SK-N-SH (cell line): ENCODE measurements around the gene CALR3. TPM values are rescaled to one million over a fixed set of nuclear protein-coding genes. Genes with fewer than 3 reads are reported as not detected.

Source experiments
- CTCF ChIA-PET: fragments of 300-600, 350-600 bp; formaldehyde crosslinking; extraction: SDS; loops from one replicate; lab custom pipeline; 2021; lab: Yijun Ruan, JAX
- POLR2A ChIA-PET: fragments of 350-600 bp; sonication (Branson Sonifier 250); formaldehyde crosslinking; extraction: SDS; loops from one replicate; lab custom pipeline; 2020; ENCODE audit warnings: antibody characterized with exemption, inconsistent platforms; lab: Yijun Ruan, JAX
- DNase-seq: peaks from one replicate; pipeline ENCODE4 v3.0.0; 2012
- H2AFZ ChIP-seq: fragments of 200-600 bp; sonication (generic); 2 replicates; pipeline ENCODE4 v1.8.1; 2016; ENCODE audit warnings: antibody characterized with exemption, mild to moderate bottlenecking, low read depth
- H3F3A ChIP-seq: fragments of 200-600 bp; sonication (generic); replicated peaks from 2 replicates; pipeline ENCODE3; 2016; ENCODE audit warnings: antibody characterized with exemption, mild to moderate bottlenecking; ENCODE audit not compliant: insufficient read depth
- H3K27ac ChIP-seq, 2 experiments: fragments of 200-500 bp in 1 of 2; fragments of 200-600 bp in 1 of 2; sonication (Bioruptor generic) in 1 of 2; sonication (generic), shearing (Covaris generic) in 1 of 2; 2 replicates each; pipeline versions ENCODE4 v1.5.1 to v1.6.1; 2014 to 2016; ENCODE audit warnings: low read depth in 2 of 2, inconsistent platforms in 1 of 2, low read length in 1 of 2, mild to moderate bottlenecking in 1 of 2, mixed read lengths in 1 of 2
- H3K27me3 ChIP-seq: fragments of 200-600 bp; sonication (generic), shearing (Covaris generic); 2 replicates; pipeline ENCODE4 v1.6.1; 2016; ENCODE audit warnings: mixed run types; ENCODE audit not compliant: insufficient read depth
- H3K36me3 ChIP-seq, 2 experiments: fragments of 200-500 bp in 1 of 2; fragments of 200-600 bp in 1 of 2; sonication (Bioruptor generic) in 1 of 2; sonication (generic) in 1 of 2; replicated peaks in 1 of 2; 2 replicates each; pipeline versions ENCODE3 to v1.5.1; 2014 to 2016; ENCODE audit warnings: low read length in 1 of 2, mild to moderate bottlenecking in 1 of 2; ENCODE audit not compliant: insufficient read depth in 2 of 2, control insufficient read depth in 1 of 2
- H3K4me1 ChIP-seq, 2 experiments: fragments of 200-500 bp in 1 of 2; fragments of 200-600 bp in 1 of 2; sonication (Bioruptor generic) in 1 of 2; sonication (generic), shearing (Covaris generic) in 1 of 2; 2 replicates each; pipeline versions ENCODE4 v1.5.1 to v1.6.1; 2014 to 2016; ENCODE audit warnings: low read depth in 1 of 2, low read length in 1 of 2, mixed run types in 1 of 2; ENCODE audit not compliant: insufficient read depth in 2 of 2, control insufficient read depth in 1 of 2
- H3K4me2 ChIP-seq: fragments of 200-600 bp; sonication (generic), shearing (Covaris generic); 2 replicates; pipeline ENCODE4 v1.6.1; 2017; ENCODE audit warnings: mixed run types
- H3K4me3 ChIP-seq, 2 experiments: fragments of 200-500 bp in 1 of 2; fragments of 200-600 bp in 1 of 2; sonication (Bioruptor generic) in 1 of 2; sonication (generic), shearing (Covaris generic) in 1 of 2; 2 replicates each; pipeline versions ENCODE4 v1.5.1 to v1.8.1; 2014 to 2016; ENCODE audit warnings: low read depth in 2 of 2, inconsistent platforms in 1 of 2, low read length in 1 of 2, mild to moderate bottlenecking in 1 of 2, mixed read lengths in 1 of 2, moderate library complexity in 1 of 2
- H3K79me2 ChIP-seq: fragments of 200-600 bp; sonication (generic); 2 replicates; pipeline ENCODE4 v1.8.1; 2017; ENCODE audit warnings: mild to moderate bottlenecking; ENCODE audit not compliant: insufficient read depth
- H3K9ac ChIP-seq: fragments of 200-600 bp; sonication (generic); 2 replicates; pipeline ENCODE4 v1.6.1; 2017; ENCODE audit warnings: mixed run types
- H3K9me2 ChIP-seq: fragments of 200-600 bp; sonication (generic); 2 replicates; pipeline ENCODE4 v1.6.1; 2017; ENCODE audit warnings: mixed run types
- H3K9me3 ChIP-seq: fragments of 200-600 bp; sonication (generic); 2 replicates; pipeline ENCODE4 v1.6.1; 2017; ENCODE audit warnings: mixed run types, mild to moderate bottlenecking, moderate library complexity
- H4K20me1 ChIP-seq: fragments of 200-600 bp; sonication (generic); 2 replicates; pipeline ENCODE4 v1.6.1; 2017; ENCODE audit warnings: mild to moderate bottlenecking, mixed run types; ENCODE audit not compliant: insufficient read depth
- CHD2 ChIP-seq: fragments of 150-350 bp; IDR thresholded peaks from 2 replicates; pipeline ENCODE4 v1.6.1; 2018; ENCODE audit warnings: low read length; ENCODE audit not compliant: partially characterized antibody
- ELF1 ChIP-seq: IDR thresholded peaks from 2 replicates; pipeline ENCODE4 v1.4.0; 2012
- EZH2phosphoT487 ChIP-seq: fragments of 200-600 bp; sonication (generic); IDR thresholded peaks from 2 replicates; pipeline ENCODE4 v1.6.1; 2017; ENCODE audit warnings: low read depth, mixed run types, mild to moderate bottlenecking, antibody characterized with exemption, moderate library complexity, borderline replicate concordance
- FOSL2 ChIP-seq: IDR thresholded peaks from 2 replicates; pipeline ENCODE4 v1.4.0; 2012; ENCODE audit warnings: low read depth, mild to moderate bottlenecking, moderate library complexity, borderline replicate concordance
- FOXJ3 ChIP-seq: sonication (generic); formaldehyde crosslinking; IDR thresholded peaks from 2 replicates; pipeline ENCODE4 v1.5.1; 2020; ENCODE audit warnings: mild to moderate bottlenecking, missing genetic modification reagents
- FOXM1 ChIP-seq: IDR thresholded peaks from 2 replicates; pipeline ENCODE4 v1.4.0; 2012; ENCODE audit warnings: low read depth, mild to moderate bottlenecking
- GABPA ChIP-seq: IDR thresholded peaks from 2 replicates; pipeline ENCODE4 v1.4.0; 2012; ENCODE audit warnings: low read depth, mild to moderate bottlenecking
- GATA2 ChIP-seq: sonication (generic); formaldehyde crosslinking; IDR thresholded peaks from 2 replicates; pipeline ENCODE4 v1.5.0; 2020; ENCODE audit warnings: mild to moderate bottlenecking, missing genetic modification reagents
- JUND ChIP-seq: IDR thresholded peaks from 2 replicates; pipeline ENCODE4 v1.4.0; 2012
- MXI1 ChIP-seq: IDR thresholded peaks from 2 replicates; pipeline ENCODE4 v1.6.1; 2012; ENCODE audit warnings: mild to moderate bottlenecking, low read depth, low read length, improper control_type of control experiment
- NRF1 ChIP-seq: IDR thresholded peaks from 2 replicates; pipeline ENCODE4 v1.6.1; 2012; ENCODE audit warnings: low read depth, mild to moderate bottlenecking, low read length
- RCOR1 ChIP-seq: fragments of 150-350 bp; IDR thresholded peaks from 2 replicates; pipeline ENCODE4 v1.6.1; 2017; ENCODE audit warnings: antibody characterized with exemption, low read length
- RFX5 ChIP-seq: IDR thresholded peaks from 2 replicates; pipeline ENCODE4 v1.6.1; 2012; ENCODE audit warnings: mild to moderate bottlenecking, improper control_type of control experiment, low read length
- SIN3A ChIP-seq: IDR thresholded peaks from 2 replicates; pipeline ENCODE4 v1.6.1; 2012; ENCODE audit warnings: low read depth, mild to moderate bottlenecking, low read length, moderate library complexity, borderline replicate concordance
- YY1 ChIP-seq: IDR thresholded peaks from 2 replicates; pipeline ENCODE4 v1.4.0; 2012; ENCODE audit warnings: low read depth, mild to moderate bottlenecking
- WGBS: methylation state at CpG from one replicate; pipeline ENCODE4 v1.1.6; 2017; ENCODE audit warnings: low lambda C conversion rate; 5-methylcytosine and 5-hydroxymethylcytosine counted together
- polyA plus RNA-seq, 3 experiments: library from polyadenylated mRNA; depleted of rRNA; stranded (reverse); fragments of >200 nt; gene quantifications; 2 replicates each; pipeline ENCODE4 v1.2.3, GENCODE V29; 2012
- TF ChIP-seq, protein P1 (sequence below): IDR thresholded peaks from 2 replicates; pipeline ENCODE4 v1.4.0; 2012; ENCODE audit warnings: low read depth, borderline replicate concordance
- TF ChIP-seq, protein P2 (sequence below): IDR thresholded peaks from 2 replicates; pipeline ENCODE4 v1.4.0; 2012; ENCODE audit warnings: low read depth
- TF ChIP-seq, protein P3 (sequence below): fragments of 150-350 bp; IDR thresholded peaks from 2 replicates; pipeline ENCODE4 v1.6.1; 2017; ENCODE audit warnings: antibody characterized with exemption, low read length, low read depth, borderline replicate concordance
- TF ChIP-seq, protein P4 (sequence below): IDR thresholded peaks from 2 replicates; pipeline ENCODE4; 2012
- TF ChIP-seq, protein P5 (sequence below): fragments of 200-600 bp; sonication (generic); IDR thresholded peaks from 2 replicates; pipeline ENCODE4 v1.6.1; 2017; ENCODE audit warnings: antibody characterized with exemption, mild to moderate bottlenecking, moderate library complexity
- TF ChIP-seq, protein P6 (sequence below): fragments of 150-350 bp; IDR thresholded peaks from 2 replicates; pipeline ENCODE4 v1.6.1; 2016; ENCODE audit warnings: mild to moderate bottlenecking, low read depth, low read length

CALR3 gene
- polyA plus RNA-seq, 1 of the 3 experiments (the other 2 are of a cell fraction), result not detected

DNA sequence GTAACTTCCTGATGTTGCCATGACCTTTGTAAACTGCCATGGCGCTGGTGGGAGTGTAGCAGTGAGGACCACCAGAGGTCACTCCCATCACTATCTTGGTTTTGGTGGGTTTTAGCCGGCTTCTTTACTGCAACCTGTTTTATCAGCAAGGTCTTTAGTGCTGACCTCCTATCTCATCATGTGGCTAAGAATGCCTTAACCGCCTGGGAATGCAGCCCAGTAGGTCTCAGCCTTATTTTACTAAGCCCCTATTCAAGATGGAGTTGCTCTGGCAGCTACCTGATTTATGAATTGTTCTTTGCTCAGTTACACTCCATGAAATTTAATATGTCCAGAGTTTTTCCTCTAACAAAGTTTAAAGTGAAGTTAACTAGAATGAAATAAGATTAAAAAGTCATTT lies 19.6 kb downstream of the CALR3 start:
- 66% methylated on average over 3 of the region's 3 CpGs for WGBS
- no peaks in the 10 kb centered on the region for H4K20me1 ChIP-seq
- peaks cover 0 to 2% of the 10 kb centered on the region in 2 experiments; a peak in 1 of 4 replicates for H3K4me1 ChIP-seq
- peaks cover 3% of the 10 kb centered on the region for H3F3A ChIP-seq
- H2AFZ ChIP-seq, result no peak overlapping the region
- H3K79me2 ChIP-seq, result peaks cover under 1% of the 10 kb centered on the region
- TF ChIP-seq, protein P1, sequence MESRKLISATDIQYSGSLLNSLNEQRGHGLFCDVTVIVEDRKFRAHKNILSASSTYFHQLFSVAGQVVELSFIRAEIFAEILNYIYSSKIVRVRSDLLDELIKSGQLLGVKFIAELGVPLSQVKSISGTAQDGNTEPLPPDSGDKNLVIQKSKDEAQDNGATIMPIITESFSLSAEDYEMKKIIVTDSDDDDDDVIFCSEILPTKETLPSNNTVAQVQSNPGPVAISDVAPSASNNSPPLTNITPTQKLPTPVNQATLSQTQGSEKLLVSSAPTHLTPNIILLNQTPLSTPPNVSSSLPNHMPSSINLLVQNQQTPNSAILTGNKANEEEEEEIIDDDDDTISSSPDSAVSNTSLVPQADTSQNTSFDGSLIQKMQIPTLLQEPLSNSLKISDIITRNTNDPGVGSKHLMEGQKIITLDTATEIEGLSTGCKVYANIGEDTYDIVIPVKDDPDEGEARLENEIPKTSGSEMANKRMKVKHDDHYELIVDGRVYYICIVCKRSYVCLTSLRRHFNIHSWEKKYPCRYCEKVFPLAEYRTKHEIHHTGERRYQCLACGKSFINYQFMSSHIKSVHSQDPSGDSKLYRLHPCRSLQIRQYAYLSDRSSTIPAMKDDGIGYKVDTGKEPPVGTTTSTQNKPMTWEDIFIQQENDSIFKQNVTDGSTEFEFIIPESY, result no peak
- TF ChIP-seq FOXJ3 (CRISPR knock-in tag), result no peak
- no peak for TF ChIP-seq FOSL2
- TF ChIP-seq SIN3A, result no peak
- TF ChIP-seq JUND, result no peak
- TF ChIP-seq MXI1, result no peak
- TF ChIP-seq ELF1, result no peak
- no peak for TF ChIP-seq RCOR1
- TF ChIP-seq, protein P2, sequence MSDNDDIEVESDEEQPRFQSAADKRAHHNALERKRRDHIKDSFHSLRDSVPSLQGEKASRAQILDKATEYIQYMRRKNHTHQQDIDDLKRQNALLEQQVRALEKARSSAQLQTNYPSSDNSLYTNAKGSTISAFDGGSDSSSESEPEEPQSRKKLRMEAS, result no peak
- no peak for TF ChIP-seq CHD2
- TF ChIP-seq, protein P3, sequence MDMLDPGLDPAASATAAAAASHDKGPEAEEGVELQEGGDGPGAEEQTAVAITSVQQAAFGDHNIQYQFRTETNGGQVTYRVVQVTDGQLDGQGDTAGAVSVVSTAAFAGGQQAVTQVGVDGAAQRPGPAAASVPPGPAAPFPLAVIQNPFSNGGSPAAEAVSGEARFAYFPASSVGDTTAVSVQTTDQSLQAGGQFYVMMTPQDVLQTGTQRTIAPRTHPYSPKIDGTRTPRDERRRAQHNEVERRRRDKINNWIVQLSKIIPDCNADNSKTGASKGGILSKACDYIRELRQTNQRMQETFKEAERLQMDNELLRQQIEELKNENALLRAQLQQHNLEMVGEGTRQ, result no peak
- TF ChIP-seq, all 33 proteins: peak for 0
- POLR2A ChIA-PET, result no interaction called here
- Histone ChIP-seq H3K9ac (no peak overlapping the region), H3K9me3 (no peaks in the 10 kb centered on the region), H3K27me3 (no peaks in the 10 kb centered on the region; the same call in 1 of the 2 replicates), H3K9me2 (no peaks in the 10 kb centered on the region), H3K4me2 (no peak overlapping the region), H3K36me3 (no peaks in the 10 kb centered on the region), H3K4me3 (no peak overlapping the region), H3K27ac (no peak overlapping the region)
- DNase-seq, result no peak
- CTCF ChIA-PET, result interaction anchor here (0.6 kb wide), 1 partner anchor 26 kb away, joined by 3 read pairs; no protein-coding TSS in a partner anchor

DNA sequence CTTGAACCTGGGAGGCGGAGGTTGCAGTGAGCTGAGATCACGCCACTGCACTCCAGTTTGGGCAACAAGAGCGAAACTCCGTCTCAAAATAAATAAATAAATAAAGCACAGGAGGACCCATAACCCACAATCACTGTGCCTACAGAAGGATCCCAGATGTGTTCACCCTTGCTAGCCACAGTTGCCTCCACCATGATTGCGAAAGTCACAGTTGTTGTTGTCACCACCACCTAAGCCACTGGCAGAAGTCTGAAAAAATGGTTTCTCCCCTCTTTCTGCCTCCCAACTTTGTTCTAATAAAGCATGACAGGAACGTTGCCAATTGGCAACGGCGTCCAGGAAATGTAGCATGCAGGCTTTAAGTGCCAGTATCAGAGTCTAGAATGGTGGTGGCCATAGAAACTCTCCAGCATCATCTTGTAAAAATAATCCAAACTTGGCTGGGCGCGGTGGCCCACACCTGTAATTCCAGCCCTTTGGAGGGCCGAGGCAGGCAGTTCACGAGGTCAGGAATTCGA lies 22.0 kb downstream of the CALR3 start:
- Histone ChIP-seq H3K36me3 (no peaks in the 10 kb centered on the region), H3K9me3 (no peaks in the 10 kb centered on the region), H3K79me2 (peaks cover 25% of the 10 kb centered on the region), H3K9me2 (no peaks in the 10 kb centered on the region), H3K27me3 (no peaks in the 10 kb centered on the region; the same call in 1 of the 2 replicates), H3K4me1 (peaks cover 8 to 10% of the 10 kb centered on the region in 2 experiments; a peak in 3 of 4 replicates), H3K4me2 (no peak overlapping the region), H3K4me3 (no peak overlapping the region), H3K27ac (no peak overlapping the region), H4K20me1 (peaks cover 18% of the 10 kb centered on the region; the same call in 1 of the 2 replicates), H3K9ac (no peak overlapping the region), H2AFZ (no peak overlapping the region), H3F3A (peaks cover 3% of the 10 kb centered on the region)
- WGBS, result 88% methylated on average over 13 of the region's 13 CpGs
- ChIA-PET CTCF (no interaction called here), POLR2A (no interaction called here)
- no peak for DNase-seq
- TF ChIP-seq, protein P4, sequence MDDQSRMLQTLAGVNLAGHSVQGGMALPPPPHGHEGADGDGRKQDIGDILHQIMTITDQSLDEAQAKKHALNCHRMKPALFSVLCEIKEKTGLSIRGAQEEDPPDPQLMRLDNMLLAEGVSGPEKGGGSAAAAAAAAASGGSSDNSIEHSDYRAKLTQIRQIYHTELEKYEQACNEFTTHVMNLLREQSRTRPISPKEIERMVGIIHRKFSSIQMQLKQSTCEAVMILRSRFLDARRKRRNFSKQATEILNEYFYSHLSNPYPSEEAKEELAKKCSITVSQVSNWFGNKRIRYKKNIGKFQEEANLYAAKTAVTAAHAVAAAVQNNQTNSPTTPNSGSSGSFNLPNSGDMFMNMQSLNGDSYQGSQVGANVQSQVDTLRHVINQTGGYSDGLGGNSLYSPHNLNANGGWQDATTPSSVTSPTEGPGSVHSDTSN, result no peak
- TF ChIP-seq FOXM1 (no peak), YY1 (no peak), MXI1 (no peak), GATA2 (CRISPR knock-in tag) (no peak), RCOR1 (no peak), GABPA (no peak), EZH2phosphoT487 (no peak), RFX5 (no peak), JUND (no peak), SIN3A (no peak), NRF1 (no peak)
- TF ChIP-seq, protein P5, sequence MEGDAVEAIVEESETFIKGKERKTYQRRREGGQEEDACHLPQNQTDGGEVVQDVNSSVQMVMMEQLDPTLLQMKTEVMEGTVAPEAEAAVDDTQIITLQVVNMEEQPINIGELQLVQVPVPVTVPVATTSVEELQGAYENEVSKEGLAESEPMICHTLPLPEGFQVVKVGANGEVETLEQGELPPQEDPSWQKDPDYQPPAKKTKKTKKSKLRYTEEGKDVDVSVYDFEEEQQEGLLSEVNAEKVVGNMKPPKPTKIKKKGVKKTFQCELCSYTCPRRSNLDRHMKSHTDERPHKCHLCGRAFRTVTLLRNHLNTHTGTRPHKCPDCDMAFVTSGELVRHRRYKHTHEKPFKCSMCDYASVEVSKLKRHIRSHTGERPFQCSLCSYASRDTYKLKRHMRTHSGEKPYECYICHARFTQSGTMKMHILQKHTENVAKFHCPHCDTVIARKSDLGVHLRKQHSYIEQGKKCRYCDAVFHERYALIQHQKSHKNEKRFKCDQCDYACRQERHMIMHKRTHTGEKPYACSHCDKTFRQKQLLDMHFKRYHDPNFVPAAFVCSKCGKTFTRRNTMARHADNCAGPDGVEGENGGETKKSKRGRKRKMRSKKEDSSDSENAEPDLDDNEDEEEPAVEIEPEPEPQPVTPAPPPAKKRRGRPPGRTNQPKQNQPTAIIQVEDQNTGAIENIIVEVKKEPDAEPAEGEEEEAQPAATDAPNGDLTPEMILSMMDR, result no peak
- TF ChIP-seq, protein P6, sequence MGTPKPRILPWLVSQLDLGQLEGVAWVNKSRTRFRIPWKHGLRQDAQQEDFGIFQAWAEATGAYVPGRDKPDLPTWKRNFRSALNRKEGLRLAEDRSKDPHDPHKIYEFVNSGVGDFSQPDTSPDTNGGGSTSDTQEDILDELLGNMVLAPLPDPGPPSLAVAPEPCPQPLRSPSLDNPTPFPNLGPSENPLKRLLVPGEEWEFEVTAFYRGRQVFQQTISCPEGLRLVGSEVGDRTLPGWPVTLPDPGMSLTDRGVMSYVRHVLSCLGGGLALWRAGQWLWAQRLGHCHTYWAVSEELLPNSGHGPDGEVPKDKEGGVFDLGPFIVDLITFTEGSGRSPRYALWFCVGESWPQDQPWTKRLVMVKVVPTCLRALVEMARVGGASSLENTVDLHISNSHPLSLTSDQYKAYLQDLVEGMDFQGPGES, result no peak
